Activated CD8-positive, alpha-beta memory T cell treated with anti-CD3 and anti-CD28 coated beads, Interleukin-2, amount 50 U/mL, for 1 hour (primary cell): Measurements from ENCODE around the gene DLGAP1.

Source experiments
- DNase-seq: peaks from one replicate; pipeline ENCODE4 v3.0.0-alpha.2; 2020; ENCODE audit errors: extremely low read depth

Gene DLGAP1

GRCh38 chr18:3993941-3994687 is 461.0 kb downstream of the DLGAP1 start:
- DNase-seq, result no peak

GRCh38 chr18:3985664-3986063 is 469.4 kb downstream of the DLGAP1 start:
- DNase-seq, result no peak

- DNase-seq, result no peak
Measured at GRCh38 chr18:3985020-3985419, 470.1 kb downstream of the DLGAP1 start.

- DNase-seq, result no peak
Measured at GRCh38 chr18:3984163-3984757, 470.8 kb downstream of the DLGAP1 start.

- DNase-seq, result no peak
Measured at GRCh38 chr18:3983351-3983969, 471.6 kb downstream of the DLGAP1 start.

- no peak for DNase-seq
Measured at GRCh38 chr18:3982541-3982940, 472.6 kb downstream of the DLGAP1 start.

- no peak for DNase-seq
Measured at GRCh38 chr18:3979024-3979423, 476.1 kb downstream of the DLGAP1 start.

GRCh38 chr18:3973191-3973850 is 481.8 kb downstream of the DLGAP1 start:
- no peak for DNase-seq

- DNase-seq, result no peak
Measured at GRCh38 chr18:3972291-3972930, 482.7 kb downstream of the DLGAP1 start.

GRCh38 chr18:3970929-3971328 is 484.2 kb downstream of the DLGAP1 start:
- no peak for DNase-seq

- no peak for DNase-seq
Measured at GRCh38 chr18:3967359-3968180, 487.5 kb downstream of the DLGAP1 start.

- DNase-seq, result no peak
Measured at GRCh38 chr18:3966642-3967358, 488.3 kb downstream of the DLGAP1 start.

- no peak for DNase-seq
Measured at GRCh38 chr18:3966246-3966641, 488.9 kb downstream of the DLGAP1 start.

- no peak for DNase-seq
Measured at GRCh38 chr18:3960977-3961376, 494.1 kb downstream of the DLGAP1 start.

- DNase-seq, result no peak
Measured at GRCh38 chr18:3960142-3960541, 495.0 kb downstream of the DLGAP1 start.

- DNase-seq, result no peak
Measured at GRCh38 chr18:3952031-3952430, 503.1 kb downstream of the DLGAP1 start.

- no peak for DNase-seq
Measured at GRCh38 chr18:3950668-3951404, 504.3 kb downstream of the DLGAP1 start.

- DNase-seq, result no peak
Measured at GRCh38 chr18:3948958-3949357, 506.1 kb downstream of the DLGAP1 start.

GRCh38 chr18:3947383-3947782 is 507.7 kb downstream of the DLGAP1 start:
- no peak for DNase-seq

- no peak for DNase-seq
Measured at GRCh38 chr18:3935305-3935704, 519.8 kb downstream of the DLGAP1 start.
